ENCODE results near the gene MLEC.
A peak's percentile ranks its signal among the peaks of the same experiment; 100 is the strongest.

The MLEC gene

DNA sequence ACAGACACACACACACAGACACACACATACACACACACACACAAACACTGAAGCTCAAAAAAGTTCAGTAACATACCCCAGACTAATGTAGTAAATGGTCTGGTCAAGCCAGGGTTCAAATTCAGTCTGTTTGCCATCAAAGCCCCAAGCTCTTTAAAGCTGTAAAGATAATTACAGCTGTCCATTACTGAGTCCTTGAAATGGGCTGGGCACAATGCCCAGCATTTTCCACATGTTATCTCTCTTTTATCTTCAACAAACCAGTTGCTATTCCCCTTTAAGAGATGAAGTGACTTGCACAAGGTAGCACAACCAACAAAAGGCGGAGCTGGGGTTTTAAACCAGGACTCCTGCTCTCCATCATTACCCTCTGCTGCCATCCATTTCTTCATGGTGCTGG, 15.7 kb downstream of the MLEC start:
- Histone ChIP-seq H3K36me3 (ENCODE audit: control insufficient read depth, insufficient read depth, low read length) (peaks cover 17% of the 10 kb centered on the region), H3K4me3 (ENCODE audit: low read length) (no peak overlapping the region), H3K27ac (ENCODE audit: low read depth, low read length) (no peak overlapping the region), H3K27me3 (ENCODE audit: control insufficient read depth, insufficient read depth, low read length) (no peaks in the 10 kb centered on the region), H3K9ac (ENCODE audit: low read length) (no peak overlapping the region), H3K4me1 (ENCODE audit: control insufficient read depth, insufficient read depth, low read length) (no peaks in the 10 kb centered on the region)

DNA sequence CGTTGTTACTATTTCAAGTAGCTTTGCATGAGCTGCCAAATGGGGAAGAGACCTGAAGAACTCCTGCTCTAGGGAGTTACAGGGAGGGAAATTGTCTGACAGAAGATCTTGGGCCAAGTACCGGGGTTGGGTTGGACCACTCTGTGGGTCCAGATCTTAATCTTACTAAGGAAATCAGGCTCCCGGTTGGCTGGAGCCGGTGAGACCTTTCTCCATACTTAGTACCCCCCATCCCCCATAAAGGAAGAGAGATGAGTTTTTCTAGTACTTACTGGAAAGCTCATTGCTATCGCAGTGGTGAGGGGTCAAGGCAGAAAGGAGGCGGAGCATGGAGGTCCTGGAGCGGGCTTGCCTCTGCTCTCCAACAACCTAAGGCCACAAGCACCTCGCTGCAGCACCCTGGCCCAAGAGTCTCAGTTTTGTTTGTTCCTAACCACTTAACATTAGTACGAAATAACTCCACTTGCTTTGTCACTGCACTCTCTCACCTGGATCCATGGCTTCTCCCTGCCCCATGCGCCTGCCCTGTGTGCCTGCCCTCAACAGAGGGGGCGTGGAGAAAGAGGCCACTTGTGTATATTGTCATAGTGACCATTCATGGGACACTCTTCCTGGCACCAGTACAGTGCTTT, 16.5 kb downstream of the MLEC start:
- Histone ChIP-seq H3K4me1 (ENCODE audit: control insufficient read depth, insufficient read depth, low read length) (no peaks in the 10 kb centered on the region), H3K27me3 (ENCODE audit: control insufficient read depth, insufficient read depth, low read length) (no peaks in the 10 kb centered on the region), H3K9ac (ENCODE audit: low read length) (no peak overlapping the region), H3K4me3 (ENCODE audit: low read length) (no peak overlapping the region), H3K27ac (ENCODE audit: low read depth, low read length) (no peak overlapping the region), H3K36me3 (ENCODE audit: control insufficient read depth, insufficient read depth, low read length) (peaks cover 14% of the 10 kb centered on the region)

DNA sequence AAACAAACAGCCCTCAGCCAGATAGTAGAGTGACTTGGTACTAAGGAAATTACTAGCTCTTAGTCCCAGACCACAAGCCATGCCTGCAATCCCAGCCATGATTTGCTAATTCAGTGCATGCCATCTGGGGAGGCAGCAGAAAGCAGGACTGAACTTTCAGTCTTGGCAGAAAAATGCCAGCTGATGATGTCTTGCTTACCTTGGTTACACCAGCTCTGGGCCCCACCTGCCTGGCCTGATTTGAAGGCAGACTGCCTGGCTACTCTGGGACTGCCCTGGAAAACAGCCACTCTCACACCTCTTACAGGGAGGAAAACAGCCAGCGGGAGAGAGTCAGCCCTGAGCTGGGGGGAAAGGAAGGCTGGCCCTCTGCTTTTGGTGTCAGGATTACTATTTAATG, 18.7 kb downstream of the MLEC start:
- H3K27me3 ChIP-seq (ENCODE audit: control insufficient read depth, insufficient read depth, low read length), result no peaks in the 10 kb centered on the region
- H3K36me3 ChIP-seq (ENCODE audit: control insufficient read depth, insufficient read depth, low read length), result peaks cover 6% of the 10 kb centered on the region
- H3K27ac ChIP-seq (ENCODE audit: low read depth, low read length), result no peak overlapping the region
- no peaks in the 10 kb centered on the region for H3K4me1 ChIP-seq (ENCODE audit: control insufficient read depth, insufficient read depth, low read length)
- no peak overlapping the region for H3K9ac ChIP-seq (ENCODE audit: low read length)
- no peak overlapping the region for H3K4me3 ChIP-seq (ENCODE audit: low read length)

DNA sequence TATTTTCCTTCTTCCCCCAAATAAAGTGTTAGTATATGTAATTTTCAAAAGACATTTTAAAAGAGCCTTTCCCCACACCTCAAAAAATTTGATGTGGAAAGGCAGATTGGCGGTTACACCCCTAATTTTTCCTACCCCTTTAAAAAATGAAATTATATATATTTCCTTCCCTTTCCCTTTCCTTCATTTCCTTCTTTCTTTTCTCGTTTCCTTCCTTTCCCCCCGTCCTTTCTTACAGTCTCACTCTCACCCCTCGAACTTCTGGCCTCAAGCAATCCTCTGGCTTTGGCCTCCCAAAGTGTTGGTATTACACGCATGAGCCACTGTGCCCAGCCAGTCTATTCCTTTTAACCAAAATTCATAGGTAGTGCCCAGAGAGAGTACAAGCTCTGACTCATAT, 19.1 kb downstream of the MLEC start:
- H3K4me3 ChIP-seq (ENCODE audit: low read length), result no peak overlapping the region
- peaks cover 2% of the 10 kb centered on the region for H3K36me3 ChIP-seq (ENCODE audit: control insufficient read depth, insufficient read depth, low read length)
- no peaks in the 10 kb centered on the region for H3K27me3 ChIP-seq (ENCODE audit: control insufficient read depth, insufficient read depth, low read length)
- H3K27ac ChIP-seq (ENCODE audit: low read depth, low read length), result no peak overlapping the region
- H3K9ac ChIP-seq (ENCODE audit: low read length), result no peak overlapping the region
- no peaks in the 10 kb centered on the region for H3K4me1 ChIP-seq (ENCODE audit: control insufficient read depth, insufficient read depth, low read length)

DNA sequence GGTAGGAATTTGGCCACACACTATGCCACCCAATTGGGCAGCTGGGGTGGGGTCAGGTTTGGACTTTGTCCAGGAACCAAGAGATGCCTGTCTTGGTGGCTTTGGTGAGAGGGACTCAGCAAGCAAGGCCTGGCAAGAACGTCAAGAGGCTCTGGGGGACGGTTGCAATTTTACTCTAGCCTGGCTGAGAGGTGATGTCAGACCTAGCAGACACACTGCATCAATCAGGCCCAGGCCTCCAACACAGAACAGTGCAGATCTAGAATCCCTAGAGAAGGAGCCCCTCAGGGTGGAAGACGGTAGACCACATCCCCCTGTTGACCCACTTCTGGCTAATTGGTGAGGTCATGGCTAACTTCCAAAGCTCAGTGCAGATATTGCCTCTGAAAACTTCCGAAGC, 21.7 kb downstream of the MLEC start:
- Histone ChIP-seq H3K4me3 (ENCODE audit: low read length) (no peak overlapping the region), H3K27ac (ENCODE audit: low read depth, low read length) (no peak overlapping the region), H3K36me3 (ENCODE audit: control insufficient read depth, insufficient read depth, low read length) (peaks cover 1% of the 10 kb centered on the region), H3K4me1 (ENCODE audit: control insufficient read depth, insufficient read depth, low read length) (peaks cover 5% of the 10 kb centered on the region), H3K27me3 (ENCODE audit: control insufficient read depth, insufficient read depth, low read length) (no peaks in the 10 kb centered on the region), H3K9ac (ENCODE audit: low read length) (no peak overlapping the region)

DNA sequence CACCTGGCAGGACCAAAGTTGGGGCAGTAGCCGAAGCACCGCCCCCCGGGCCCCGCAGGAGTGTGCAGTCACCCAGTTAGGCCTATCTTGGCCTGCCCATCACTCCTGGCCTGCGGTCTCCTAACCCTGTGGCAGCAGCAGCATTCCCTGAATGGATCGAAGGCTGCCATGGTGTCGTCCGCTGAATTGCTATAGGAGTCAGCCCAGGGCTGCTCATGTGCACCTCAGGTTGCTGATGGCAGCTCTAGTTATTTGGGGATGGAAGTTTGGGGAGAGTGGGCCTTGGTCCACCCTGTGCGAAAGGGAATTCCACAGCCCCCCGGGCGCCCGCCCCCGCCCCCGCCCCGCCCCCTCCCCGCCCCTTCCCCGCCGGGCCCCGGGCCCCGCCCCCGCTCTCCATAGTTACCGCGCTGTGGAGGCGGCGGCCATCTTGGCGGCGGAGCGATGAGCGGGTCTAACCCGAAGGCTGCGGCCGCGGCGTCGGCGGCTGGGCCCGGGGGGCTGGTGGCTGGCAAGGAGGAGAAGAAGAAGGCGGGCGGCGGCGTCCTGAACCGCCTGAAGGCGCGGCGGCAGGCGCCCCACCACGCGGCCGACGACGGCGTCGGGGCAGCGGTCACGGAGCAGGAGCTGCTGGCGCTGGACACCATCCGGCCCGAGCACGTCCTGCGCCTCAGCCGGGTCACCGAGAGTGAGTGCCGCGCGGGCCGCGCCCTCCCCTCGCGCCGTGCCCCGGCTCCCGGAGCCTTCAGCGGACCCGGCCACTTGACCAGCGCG, 23.3 kb downstream of the MLEC start, which contains the start of gene UNC119B:
Gene UNC119B, plus strand, starts transcription at position 428 of the 774 bp plus-strand sequence. Its CDS starts 17 bp downstream, at position 445.
- Histone ChIP-seq H3K9ac (ENCODE audit: low read length) (no peak within 1 kb of the TSS), H3K27me3 (ENCODE audit: control insufficient read depth, insufficient read depth, low read length) (no peaks in the 10 kb centered on the region), H3K36me3 (ENCODE audit: control insufficient read depth, insufficient read depth, low read length) (peaks cover 5% of the 10 kb centered on the region), H3K4me1 (ENCODE audit: control insufficient read depth, insufficient read depth, low read length) (peaks cover 8% of the 10 kb centered on the region), H3K4me3 (ENCODE audit: low read length) (peak within 1 kb of the TSS; percentile 76), H3K27ac (ENCODE audit: low read depth, low read length) (peak within 1 kb of the TSS; percentile 58)

DNA sequence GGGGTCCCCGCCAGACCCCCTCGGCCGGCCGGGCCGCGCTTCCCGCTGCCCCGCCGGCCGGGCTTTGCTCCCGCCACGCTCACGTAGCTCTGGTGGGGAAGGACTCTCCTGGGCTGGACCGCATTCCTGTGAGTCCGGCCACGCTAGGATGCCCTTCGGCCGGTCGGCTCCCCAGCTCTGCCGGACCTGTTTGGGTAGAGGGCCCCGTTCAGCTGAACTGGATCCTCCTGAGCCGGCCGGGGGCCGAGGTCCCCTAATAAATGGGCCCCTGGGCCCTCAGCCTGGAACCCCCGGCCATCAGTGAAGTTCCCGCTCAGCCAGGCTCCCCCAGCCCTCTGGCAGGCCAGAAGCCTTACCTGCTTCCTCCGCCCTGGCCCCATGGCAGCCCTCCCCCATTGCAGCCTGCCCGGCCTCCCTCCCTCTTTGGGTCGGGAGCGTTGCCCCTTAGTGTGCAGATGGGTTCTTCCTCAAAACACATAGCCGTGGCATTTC, 23.9 kb downstream of the MLEC start:
- Histone ChIP-seq H3K27me3 (ENCODE audit: control insufficient read depth, insufficient read depth, low read length) (no peaks in the 10 kb centered on the region), H3K4me3 (ENCODE audit: low read length) (peak overlapping the region; percentile 76), H3K36me3 (ENCODE audit: control insufficient read depth, insufficient read depth, low read length) (peaks cover 6% of the 10 kb centered on the region), H3K4me1 (ENCODE audit: control insufficient read depth, insufficient read depth, low read length) (peaks cover 8% of the 10 kb centered on the region), H3K9ac (ENCODE audit: low read length) (no peak overlapping the region), H3K27ac (ENCODE audit: low read depth, low read length) (peak overlapping the region; percentile 58)

DNA sequence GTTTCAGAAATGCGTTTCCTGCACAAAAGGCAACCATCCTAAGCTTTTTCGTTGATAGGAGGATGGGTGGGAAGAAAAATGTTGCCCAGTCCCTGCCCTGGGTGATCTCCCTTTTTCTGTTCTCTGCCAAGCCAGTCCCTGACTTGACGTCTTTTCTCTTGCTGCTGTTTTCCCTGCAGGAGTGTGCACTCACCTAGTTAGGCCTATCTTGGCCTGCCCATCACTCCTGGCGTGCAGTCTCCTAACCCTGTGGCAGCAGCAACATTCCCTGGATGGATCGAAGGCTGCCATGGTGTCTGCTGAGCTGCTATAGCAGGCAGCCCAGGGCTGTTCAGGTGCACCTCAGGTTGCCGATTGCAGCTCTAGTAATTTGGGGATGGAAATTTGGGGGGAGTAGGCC, 24.5 kb downstream of the MLEC start:
- H3K27ac ChIP-seq (ENCODE audit: low read depth, low read length), result no peak overlapping the region
- peaks cover 11% of the 10 kb centered on the region for H3K36me3 ChIP-seq (ENCODE audit: control insufficient read depth, insufficient read depth, low read length)
- H3K9ac ChIP-seq (ENCODE audit: low read length), result no peak overlapping the region
- peaks cover 8% of the 10 kb centered on the region for H3K4me1 ChIP-seq (ENCODE audit: control insufficient read depth, insufficient read depth, low read length)
- H3K4me3 ChIP-seq (ENCODE audit: low read length), result peak overlapping the region; percentile 76
- no peaks in the 10 kb centered on the region for H3K27me3 ChIP-seq (ENCODE audit: control insufficient read depth, insufficient read depth, low read length)

DNA sequence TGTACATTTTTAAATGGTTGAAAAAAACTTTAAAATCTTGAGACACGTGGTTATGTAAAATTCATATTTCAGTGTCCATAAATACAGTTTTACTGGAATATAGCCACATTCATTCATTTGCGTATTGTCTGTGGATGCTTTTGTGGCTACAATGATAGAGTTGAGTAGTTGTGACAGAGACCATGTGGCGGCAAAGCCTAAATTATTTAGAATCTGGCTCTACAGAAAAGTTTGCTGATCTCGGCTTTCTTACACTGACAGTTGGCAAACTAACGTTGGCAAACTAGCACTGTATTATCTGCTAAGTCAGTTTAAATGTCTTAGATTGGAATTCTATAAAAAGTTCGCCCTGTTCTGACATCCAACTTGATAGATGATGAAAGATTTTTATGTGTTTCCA, 25.7 kb downstream of the MLEC start:
- Histone ChIP-seq H3K27me3 (ENCODE audit: control insufficient read depth, insufficient read depth, low read length) (no peaks in the 10 kb centered on the region), H3K9ac (ENCODE audit: low read length) (no peak overlapping the region), H3K4me3 (ENCODE audit: low read length) (no peak overlapping the region), H3K27ac (ENCODE audit: low read depth, low read length) (no peak overlapping the region), H3K36me3 (ENCODE audit: control insufficient read depth, insufficient read depth, low read length) (peaks cover 12% of the 10 kb centered on the region), H3K4me1 (ENCODE audit: control insufficient read depth, insufficient read depth, low read length) (peaks cover 8% of the 10 kb centered on the region)

DNA sequence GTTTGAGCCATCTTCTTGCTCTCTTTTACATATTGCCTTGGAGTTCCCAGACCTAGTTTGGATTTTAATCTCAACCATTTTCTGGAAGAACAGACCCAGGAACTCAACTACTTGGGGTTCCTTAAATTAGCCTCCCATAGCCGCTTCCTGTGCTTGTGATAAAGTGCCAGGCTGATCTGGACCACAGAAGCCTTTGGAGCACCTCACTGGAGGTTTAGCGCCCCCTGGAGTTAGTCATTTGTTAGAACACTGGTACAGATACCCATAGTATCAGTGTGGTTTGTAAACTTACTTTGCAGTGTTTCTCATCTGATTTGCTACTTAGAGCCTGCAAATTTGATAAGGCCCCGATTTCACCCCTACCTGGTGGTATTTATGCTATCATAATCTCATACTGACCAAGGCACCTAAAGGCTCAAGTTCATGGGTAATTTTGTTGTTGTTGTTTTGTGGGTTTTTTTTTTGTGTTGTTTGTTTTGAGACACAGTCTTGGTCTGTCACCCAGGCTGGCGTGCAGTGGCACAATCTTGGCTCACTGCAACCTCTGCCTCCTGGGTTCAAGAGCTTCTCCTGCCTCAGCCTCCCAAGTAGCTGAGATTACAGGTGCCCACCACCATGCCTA, 27.0 kb downstream of the MLEC start:
- no peaks in the 10 kb centered on the region for H3K27me3 ChIP-seq (ENCODE audit: control insufficient read depth, insufficient read depth, low read length)
- peaks cover 18% of the 10 kb centered on the region for H3K36me3 ChIP-seq (ENCODE audit: control insufficient read depth, insufficient read depth, low read length)
- no peak overlapping the region for H3K4me3 ChIP-seq (ENCODE audit: low read length)
- no peak overlapping the region for H3K9ac ChIP-seq (ENCODE audit: low read length)
- peaks cover 8% of the 10 kb centered on the region for H3K4me1 ChIP-seq (ENCODE audit: control insufficient read depth, insufficient read depth, low read length)
- no peak overlapping the region for H3K27ac ChIP-seq (ENCODE audit: low read depth, low read length)

DNA sequence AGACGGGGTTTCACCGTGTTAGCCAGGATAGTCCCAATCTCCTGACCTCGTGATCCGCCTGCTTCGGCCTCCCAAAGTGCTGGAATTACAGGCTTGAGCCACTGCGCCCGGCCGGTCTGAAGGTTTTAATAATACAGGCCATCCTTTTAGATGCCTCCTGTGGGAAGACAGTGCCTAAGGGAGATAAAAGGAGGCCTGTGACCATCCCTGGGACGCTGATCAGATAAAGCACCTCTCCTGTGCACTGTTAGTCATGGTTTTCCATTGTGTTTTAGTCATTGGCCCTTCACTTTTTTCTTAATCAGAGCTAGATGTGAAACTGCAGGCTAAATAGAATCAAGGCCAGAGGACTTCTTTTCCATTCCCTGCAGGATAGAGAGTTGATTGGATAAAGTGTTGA, 31.1 kb downstream of the MLEC start:
- Histone ChIP-seq H3K9ac (ENCODE audit: low read length) (no peak overlapping the region), H3K27ac (ENCODE audit: low read depth, low read length) (no peak overlapping the region), H3K4me1 (ENCODE audit: control insufficient read depth, insufficient read depth, low read length) (peaks cover 3% of the 10 kb centered on the region), H3K4me3 (ENCODE audit: low read length) (no peak overlapping the region), H3K27me3 (ENCODE audit: control insufficient read depth, insufficient read depth, low read length) (no peaks in the 10 kb centered on the region), H3K36me3 (ENCODE audit: control insufficient read depth, insufficient read depth, low read length) (peaks cover 30% of the 10 kb centered on the region)

DNA sequence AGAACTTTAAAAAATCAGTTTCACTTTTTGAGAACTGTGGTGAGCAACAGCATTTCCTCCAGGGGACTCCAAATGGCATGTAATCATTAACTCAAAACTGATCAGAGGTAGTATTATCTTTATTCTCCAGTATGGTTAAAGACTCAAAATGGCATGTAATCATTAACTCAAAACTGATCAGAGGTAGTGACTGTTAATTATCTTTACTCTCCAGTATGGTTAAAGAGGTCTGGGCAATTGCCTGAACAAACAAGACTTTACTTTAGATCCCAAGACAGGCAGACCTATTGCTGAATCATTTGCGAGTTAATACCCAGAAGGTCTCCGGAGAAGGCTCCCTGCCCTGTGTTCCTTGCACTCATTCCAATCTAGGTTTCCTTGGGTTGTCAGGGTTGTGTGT, 32.1 kb downstream of the MLEC start:
- H3K27ac ChIP-seq (ENCODE audit: low read depth, low read length), result no peak overlapping the region
- H3K27me3 ChIP-seq (ENCODE audit: control insufficient read depth, insufficient read depth, low read length), result no peaks in the 10 kb centered on the region
- peaks cover 30% of the 10 kb centered on the region for H3K36me3 ChIP-seq (ENCODE audit: control insufficient read depth, insufficient read depth, low read length)
- H3K4me3 ChIP-seq (ENCODE audit: low read length), result no peak overlapping the region
- no peaks in the 10 kb centered on the region for H3K4me1 ChIP-seq (ENCODE audit: control insufficient read depth, insufficient read depth, low read length)
- H3K9ac ChIP-seq (ENCODE audit: low read length), result no peak overlapping the region
